Activated naive CD4-positive, alpha-beta T cell treated with anti-CD3 and anti-CD28 coated beads, Interleukin-2, amount 50 U/mL, for 16 hours (primary cell): ENCODE measurements around the gene LTBR.
A peak's percentile ranks its signal among the peaks of the same experiment; 100 is the strongest.
"Not testable (repeated sequence)": the region's sequence is repeated elsewhere in the genome, so short reads cannot be mapped to it uniquely, and the experiment has no call there.

Source experiments
- DNase-seq: peaks from one replicate; pipeline ENCODE4 v3.0.0-alpha.2; 2020

Gene LTBR

GRCh38 chr12:6383572-6384498, at the start of gene LTBR:
Gene LTBR (plus strand): TSS chr12:6384162. CDS start chr12:6384359, 197 bp downstream.
- DNase-seq = peak; percentile 30

- DNase-seq = no peak
Measured at GRCh38 chr12:6334359-6334758, 49.6 kb upstream of the LTBR start.

- DNase-seq = no peak
Measured at GRCh38 chr12:6334940-6335450, 49.0 kb upstream of the LTBR start.

- peak; percentile 86 for DNase-seq
Measured at GRCh38 chr12:6335451-6336078, 48.4 kb upstream of the LTBR start.

GRCh38 chr12:6336079-6336888, 47.7 kb upstream of the LTBR start:
- peak; percentile 53 for DNase-seq

- no peak for DNase-seq
Measured at GRCh38 chr12:6336889-6337853, 46.8 kb upstream of the LTBR start.

- no peak for DNase-seq
Measured at GRCh38 chr12:6337958-6338433, 46.0 kb upstream of the LTBR start.

GRCh38 chr12:6338536-6338935, 45.4 kb upstream of the LTBR start:
- DNase-seq = not testable (repeated sequence)

GRCh38 chr12:6338955-6339354, 45.0 kb upstream of the LTBR start:
- no peak for DNase-seq

GRCh38 chr12:6340032-6340638, 43.8 kb upstream of the LTBR start:
- DNase-seq = no peak

- no peak for DNase-seq
Measured at GRCh38 chr12:6340745-6341416, 43.1 kb upstream of the LTBR start.

- DNase-seq = peak; percentile 55
Measured at GRCh38 chr12:6341417-6342139, 42.4 kb upstream of the LTBR start, which contains the start of gene TNFRSF1A. Gene TNFRSF1A (minus strand): TSS chr12:6342076. CDS start chr12:6341814, 262 bp downstream.

GRCh38 chr12:6342140-6342889, 41.6 kb upstream of the LTBR start:
- DNase-seq = no peak

- no peak for DNase-seq
Measured at GRCh38 chr12:6343518-6343917, 40.4 kb upstream of the LTBR start.

- DNase-seq = not testable (repeated sequence)
Measured at GRCh38 chr12:6344101-6344660, 39.8 kb upstream of the LTBR start.

GRCh38 chr12:6345319-6346091, 38.5 kb upstream of the LTBR start:
- no peak for DNase-seq

- no peak for DNase-seq
Measured at GRCh38 chr12:6346235-6346832, 37.6 kb upstream of the LTBR start.
